Measurements from ENCODE around the gene RNF145. TPM values are rescaled to one million over a fixed set of nuclear protein-coding genes. Genes with fewer than 3 reads are reported as not detected.

RNF145 gene
- total RNA-seq, 2 experiments from 2014 or later, result 77.5 to 87.5 TPM

- DNase-seq, result no peak
- peaks cover 49% of the 10 kb centered on the region for H3K36me3 Mint-ChIP-seq (ENCODE audit: low read depth)
- no peak for ATAC-seq
- POLR2A ChIA-PET, result interaction anchor here (1.5 kb wide), 1 partner anchor 15 kb away, joined by 4 read pairs; no protein-coding TSS in a partner anchor
- H3K27ac Mint-ChIP-seq, result peak overlapping the region; percentile 86
- intact Hi-C loops (cut with micrococcal nuclease), result no loop called here
- TF ChIP-seq, protein P1, sequence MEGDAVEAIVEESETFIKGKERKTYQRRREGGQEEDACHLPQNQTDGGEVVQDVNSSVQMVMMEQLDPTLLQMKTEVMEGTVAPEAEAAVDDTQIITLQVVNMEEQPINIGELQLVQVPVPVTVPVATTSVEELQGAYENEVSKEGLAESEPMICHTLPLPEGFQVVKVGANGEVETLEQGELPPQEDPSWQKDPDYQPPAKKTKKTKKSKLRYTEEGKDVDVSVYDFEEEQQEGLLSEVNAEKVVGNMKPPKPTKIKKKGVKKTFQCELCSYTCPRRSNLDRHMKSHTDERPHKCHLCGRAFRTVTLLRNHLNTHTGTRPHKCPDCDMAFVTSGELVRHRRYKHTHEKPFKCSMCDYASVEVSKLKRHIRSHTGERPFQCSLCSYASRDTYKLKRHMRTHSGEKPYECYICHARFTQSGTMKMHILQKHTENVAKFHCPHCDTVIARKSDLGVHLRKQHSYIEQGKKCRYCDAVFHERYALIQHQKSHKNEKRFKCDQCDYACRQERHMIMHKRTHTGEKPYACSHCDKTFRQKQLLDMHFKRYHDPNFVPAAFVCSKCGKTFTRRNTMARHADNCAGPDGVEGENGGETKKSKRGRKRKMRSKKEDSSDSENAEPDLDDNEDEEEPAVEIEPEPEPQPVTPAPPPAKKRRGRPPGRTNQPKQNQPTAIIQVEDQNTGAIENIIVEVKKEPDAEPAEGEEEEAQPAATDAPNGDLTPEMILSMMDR (IDR thresholded peaks at IDR 0.05), result no peak
- H3K4me3 Mint-ChIP-seq, result no peak overlapping the region
- no peaks in the 10 kb centered on the region for H3K9me3 Mint-ChIP-seq
- no peaks in the 10 kb centered on the region for H3K27me3 Mint-ChIP-seq
- CTCF ChIA-PET, result interaction anchor here (0.9 to 1.5 kb wide), 2 partner anchors 25 to 49 kb away, joined by 3 to 5 read pairs; no protein-coding TSS in a partner anchor
- H3K4me1 Mint-ChIP-seq (ENCODE audit: low read depth), result peaks cover 83% of the 10 kb centered on the region
Observed at GRCh38 chr5:159181152-159181551, 28.2 kb downstream of the RNF145 start.

- peaks cover 47% of the 10 kb centered on the region for H3K36me3 Mint-ChIP-seq (ENCODE audit: low read depth)
- intact Hi-C loops (cut with micrococcal nuclease), result loop anchor here (2.0 kb wide), 1 partner anchor 27 kb away; no protein-coding TSS in a partner anchor
- CTCF ChIA-PET, result interaction anchor here (3.0 kb wide), 1 partner anchor 23 kb away, joined by 12 read pairs; no protein-coding TSS in a partner anchor
- H3K27ac Mint-ChIP-seq, result peak overlapping the region; percentile 87
- H3K4me3 Mint-ChIP-seq, result peak overlapping the region; percentile 32
- ATAC-seq (no peak), DNase-seq (no peak)
- H3K9me3 Mint-ChIP-seq, result no peaks in the 10 kb centered on the region
- no peaks in the 10 kb centered on the region for H3K27me3 Mint-ChIP-seq
- TF ChIP-seq, protein P1 (IDR thresholded peaks at IDR 0.05), result no peak
- POLR2A ChIA-PET, result interaction anchor here (0.8 to 1.3 kb wide), 3 partner anchors 10 to 29 kb away, joined by 3 to 7 read pairs (median 3); no protein-coding TSS in a partner anchor
- peaks cover 80% of the 10 kb centered on the region for H3K4me1 Mint-ChIP-seq (ENCODE audit: low read depth)
Observed at GRCh38 chr5:159179529-159180305, 29.6 kb downstream of the RNF145 start.

GRCh38 chr5:159178978-159179377 lies 30.4 kb downstream of the RNF145 start:
- Mint-ChIP-seq H3K27ac (peak overlapping the region; percentile 87), H3K9me3 (no peaks in the 10 kb centered on the region), H3K4me1 (ENCODE audit: low read depth) (peaks cover 80% of the 10 kb centered on the region), H3K36me3 (ENCODE audit: low read depth) (peaks cover 47% of the 10 kb centered on the region), H3K4me3 (peak overlapping the region; percentile 26), H3K27me3 (no peaks in the 10 kb centered on the region)
- DNase-seq, result peak; percentile 57
- intact Hi-C loops (cut with micrococcal nuclease), result loop anchor here (2.0 kb wide), 1 partner anchor 28 kb away; no protein-coding TSS in a partner anchor
- CTCF ChIA-PET, result interaction anchor here (0.7 to 3.0 kb wide), 2 partner anchors 22 to 29 kb away, joined by 3 to 12 read pairs; no protein-coding TSS in a partner anchor
- peak; percentile 89 for ATAC-seq
- POLR2A ChIA-PET, result interaction anchor here (0.6 to 1.2 kb wide), 3 partner anchors 10 to 29 kb away, joined by 3 to 7 read pairs (median 3); no protein-coding TSS in a partner anchor
- TF ChIP-seq, protein P1 (IDR thresholded peaks at IDR 0.05), result no peak

DNA sequence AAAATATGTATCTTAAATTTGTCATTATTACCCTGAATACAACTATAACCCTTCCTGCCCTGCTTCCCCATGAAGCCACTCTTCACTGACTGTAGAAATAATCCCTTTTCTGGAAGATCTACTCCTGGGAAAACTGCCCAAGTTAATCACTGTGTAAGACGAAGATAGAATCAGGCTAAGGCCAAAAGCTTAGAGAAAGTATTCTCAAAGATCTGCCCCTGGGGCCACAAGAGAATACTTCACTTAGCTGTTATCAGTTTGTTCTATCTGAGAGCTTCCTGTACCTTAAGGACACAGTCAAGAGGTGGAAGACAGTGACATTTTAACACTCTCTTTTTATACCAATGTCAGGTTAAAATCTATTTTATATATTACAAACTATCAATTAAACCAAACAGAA lies 33.8 kb downstream of the RNF145 start:
- Mint-ChIP-seq H3K27me3 (no peaks in the 10 kb centered on the region), H3K27ac (peak overlapping the region; percentile 82), H3K4me3 (no peak overlapping the region), H3K9me3 (no peaks in the 10 kb centered on the region), H3K4me1 (ENCODE audit: low read depth) (peaks cover 62% of the 10 kb centered on the region), H3K36me3 (ENCODE audit: low read depth) (peaks cover 50% of the 10 kb centered on the region)
- intact Hi-C loops (cut with micrococcal nuclease), result no loop called here
- ChIA-PET POLR2A (interaction anchor here (0.6 to 0.8 kb wide), 2 partner anchors 23 to 780 kb away, joined by 3 read pairs; no protein-coding TSS in a partner anchor), CTCF (interaction anchor here (1.1 to 2.5 kb wide), 2 partner anchors 12 to 19 kb away, joined by 3 to 11 read pairs; no protein-coding TSS in a partner anchor)
- DNase-seq (no peak), ATAC-seq (peak; percentile 49)
- TF ChIP-seq, protein P1 (IDR thresholded peaks at IDR 0.05), result no peak

All from activated CD8-positive, alpha-beta T cell treated with anti-CD3 and anti-CD28 coated beads for 36 hours (primary cell).